Ramos (cell line): ENCODE measurements around the gene IL2RA.
"Not testable (repeated sequence)": the region's sequence is repeated elsewhere in the genome, so short reads cannot be mapped to it uniquely, and the experiment has no call there.

Source experiments
- in situ Hi-C: fragments of 300-500 bp; cut with MboI; formaldehyde crosslinking; loops from one replicate; pipeline ENCODE4 v1.14.3; 2022; ENCODE audit warnings: low sequenced_read_pairs; ENCODE audit not compliant: unreplicated experiment

IL2RA gene

DNA sequence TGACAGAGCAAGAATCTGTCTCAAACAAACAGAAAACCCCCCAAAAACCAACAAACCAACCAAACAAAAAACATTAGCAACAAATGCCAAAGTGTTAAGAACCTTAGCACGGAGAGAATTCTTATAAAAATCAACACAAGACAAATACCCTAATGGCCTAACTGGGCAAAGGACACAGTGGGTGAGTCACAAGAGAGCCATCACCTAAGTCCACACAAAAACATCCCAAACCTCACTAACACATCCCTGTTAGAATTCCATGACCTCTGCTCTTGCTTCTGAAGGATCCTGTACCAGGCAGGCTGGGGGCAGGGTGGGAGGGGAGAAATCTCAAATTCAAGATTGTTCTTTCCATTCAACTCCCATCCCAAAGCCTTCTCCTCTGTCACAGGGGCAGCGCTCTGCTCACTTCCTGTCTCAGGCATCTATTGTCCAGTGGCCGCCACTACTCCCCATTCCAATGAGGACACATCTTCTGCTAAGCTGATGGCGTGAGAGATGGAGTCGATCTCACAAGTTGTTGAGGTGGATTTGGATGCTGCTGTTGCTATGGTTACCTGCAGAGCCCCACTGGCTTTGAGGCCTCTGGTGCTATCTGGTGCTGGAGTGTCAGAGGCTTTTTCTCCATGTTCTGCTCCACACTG lies 94.0 kb downstream of the IL2RA start:
- in situ Hi-C loops = no loop called here

DNA sequence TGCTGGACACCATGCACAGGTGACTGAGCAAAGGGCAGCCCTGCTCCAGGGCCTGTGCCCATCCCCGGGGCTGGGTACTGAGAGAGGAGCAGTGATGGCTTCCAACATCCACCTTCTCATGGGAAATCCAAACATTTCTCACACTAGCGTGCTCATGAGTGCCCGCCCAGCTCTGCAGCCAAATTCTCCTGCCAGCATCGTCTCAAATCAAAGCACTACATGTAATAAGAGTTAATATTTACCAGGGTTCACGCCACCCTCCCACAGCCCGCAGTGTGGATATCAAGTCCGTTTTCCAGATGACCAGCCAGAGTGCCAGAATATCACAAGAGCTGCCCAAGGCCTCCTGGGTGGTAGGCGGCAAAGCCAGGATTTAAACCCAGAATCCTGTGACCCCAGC lies 96.9 kb downstream of the IL2RA start:
- in situ Hi-C loops = no loop called here

GRCh38 chr10:5964736-5965135 lies 97.4 kb downstream of the IL2RA start:
- in situ Hi-C loops = no loop called here

DNA sequence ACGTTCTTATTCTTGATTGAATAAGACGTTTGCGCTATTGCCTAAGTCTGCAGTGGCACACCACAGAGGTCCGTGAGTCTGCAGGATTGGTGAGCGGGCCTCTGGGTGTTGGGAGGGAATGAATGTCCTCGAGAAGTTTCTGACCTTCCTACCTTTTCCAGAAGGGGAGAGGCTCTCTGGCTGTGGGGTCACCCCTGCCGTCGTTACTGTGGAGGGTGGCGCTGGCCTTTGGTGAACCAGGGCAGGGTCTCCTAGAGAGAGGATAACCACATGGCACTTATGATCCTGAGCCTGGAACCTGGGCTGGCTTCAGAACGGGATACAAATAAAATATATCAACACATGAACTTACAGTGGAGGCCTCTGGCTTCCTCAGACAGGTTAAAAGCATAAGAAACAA lies 98.6 kb downstream of the IL2RA start:
- in situ Hi-C loops = no loop called here

GRCh38 chr10:5963071-5963470 lies 99.1 kb downstream of the IL2RA start:
- in situ Hi-C loops = no loop called here

DNA sequence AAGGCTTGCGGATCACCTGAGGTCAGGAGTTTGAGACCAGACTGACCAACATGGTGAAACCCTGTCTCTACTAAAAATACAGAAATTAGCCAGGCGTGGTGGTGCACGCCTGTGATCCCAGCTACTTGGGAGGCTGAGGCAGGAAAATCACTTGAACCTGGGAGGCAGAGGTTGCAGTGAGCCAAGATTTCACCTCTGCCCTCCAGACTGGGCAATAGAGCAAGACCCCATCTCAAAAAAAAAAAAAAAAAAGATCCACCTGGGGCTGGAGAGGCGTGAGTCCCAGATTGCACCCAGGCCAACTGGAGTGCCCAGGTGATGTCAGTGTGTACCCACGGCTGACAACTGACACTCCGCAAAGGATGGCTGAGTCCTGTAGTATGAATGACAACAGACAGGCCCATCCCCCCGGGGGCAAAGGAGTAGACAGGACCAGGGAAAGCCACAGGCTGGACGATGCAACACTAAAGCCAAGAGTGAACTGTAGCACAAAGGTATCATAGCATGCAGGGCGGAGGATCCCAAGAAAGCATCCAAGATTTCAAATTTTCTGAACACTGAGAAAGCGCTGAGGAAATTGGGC lies 99.7 kb downstream of the IL2RA start:
- in situ Hi-C loops = not testable (repeated sequence)

- in situ Hi-C loops = no loop called here
These were observed 100.6 kb downstream of the IL2RA start for GRCh38 chr10:5961405-5962100.

- in situ Hi-C loops = not testable (repeated sequence)
These were observed 101.2 kb downstream of the IL2RA start for GRCh38 chr10:5960973-5961275.
